ENCODE measurements around the gene ADGRG3.

- no peak for TF ChIP-seq CTCF (IDR thresholded peaks at IDR 0.05)
- no peak for TF ChIP-seq POLR2AphosphoS5 (IDR thresholded peaks at IDR 0.05)
- TF ChIP-seq POLR2A (IDR thresholded peaks at IDR 0.05; ENCODE audit: low read depth): no peak
- no peak for TF ChIP-seq EP300 (IDR thresholded peaks at IDR 0.05)
Measured at GRCh38 chr16:57663436-57663835, 4.7 kb upstream of the ADGRG3 start.
